ENCODE results near the gene EXOC3L2. TPM values are rescaled to one million over a fixed set of nuclear protein-coding genes. Genes with fewer than 3 reads are reported as not detected.

The EXOC3L2 gene
- total RNA-seq (0.08 and 1.3 TPM in 2 replicates), polyA plus RNA-seq (0.13 TPM in 1 of 2 replicates, not detected in the other)

DNA sequence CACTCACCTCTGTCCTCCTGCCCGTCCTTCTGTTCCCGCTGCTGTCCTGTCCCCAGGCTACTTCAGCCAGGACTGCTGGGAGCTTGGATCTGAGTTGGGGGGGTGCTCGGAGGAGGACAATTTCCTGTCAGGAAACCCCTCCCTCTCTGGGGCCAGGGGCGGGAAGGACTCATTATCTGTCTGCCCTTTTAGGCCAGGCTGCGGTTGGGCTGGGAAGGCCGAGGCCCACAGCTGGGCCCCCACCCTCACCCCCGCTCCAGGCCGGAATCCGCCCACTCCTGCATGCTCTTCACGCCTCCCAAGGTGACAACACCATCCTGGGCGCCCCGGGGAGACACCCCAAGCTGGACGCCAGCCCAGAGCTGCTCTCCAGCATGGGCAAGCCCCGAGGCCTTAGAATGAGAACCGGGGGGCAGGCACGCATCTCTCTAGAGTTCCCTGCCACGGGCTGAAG lies at the start of gene EXOC3L2:
EXOC3L2 (minus strand) TSS at position 74 of the 454 bp plus-strand sequence. CDS start 6,362 bp downstream, outside the sequence.
- Histone ChIP-seq H3K9me3 (ENCODE audit: low read depth) (no peaks in the 10 kb centered on the region), H3K9me2 (replicated peaks; ENCODE audit: insufficient read depth) (no peaks in the 10 kb centered on the region), H3K79me2 (no peaks in the 10 kb centered on the region), H3K36me3 (replicated peaks; ENCODE audit: insufficient read depth, low read depth) (no peaks in the 10 kb centered on the region), H3K4me2 (no peak within 1 kb of the TSS), H3K4me3 (no peak within 1 kb of the TSS), H3K27me3 (no peaks in the 10 kb centered on the region), H3K4me1 (ENCODE audit: insufficient read depth) (peaks cover 1% of the 10 kb centered on the region), H3K27ac (no peak within 1 kb of the TSS), H4K20me1 (ENCODE audit: insufficient read depth, poor library complexity, severe bottlenecking) (no peaks in the 10 kb centered on the region), H2AFZ (no peak within 1 kb of the TSS)
- TF ChIP-seq, protein P1, sequence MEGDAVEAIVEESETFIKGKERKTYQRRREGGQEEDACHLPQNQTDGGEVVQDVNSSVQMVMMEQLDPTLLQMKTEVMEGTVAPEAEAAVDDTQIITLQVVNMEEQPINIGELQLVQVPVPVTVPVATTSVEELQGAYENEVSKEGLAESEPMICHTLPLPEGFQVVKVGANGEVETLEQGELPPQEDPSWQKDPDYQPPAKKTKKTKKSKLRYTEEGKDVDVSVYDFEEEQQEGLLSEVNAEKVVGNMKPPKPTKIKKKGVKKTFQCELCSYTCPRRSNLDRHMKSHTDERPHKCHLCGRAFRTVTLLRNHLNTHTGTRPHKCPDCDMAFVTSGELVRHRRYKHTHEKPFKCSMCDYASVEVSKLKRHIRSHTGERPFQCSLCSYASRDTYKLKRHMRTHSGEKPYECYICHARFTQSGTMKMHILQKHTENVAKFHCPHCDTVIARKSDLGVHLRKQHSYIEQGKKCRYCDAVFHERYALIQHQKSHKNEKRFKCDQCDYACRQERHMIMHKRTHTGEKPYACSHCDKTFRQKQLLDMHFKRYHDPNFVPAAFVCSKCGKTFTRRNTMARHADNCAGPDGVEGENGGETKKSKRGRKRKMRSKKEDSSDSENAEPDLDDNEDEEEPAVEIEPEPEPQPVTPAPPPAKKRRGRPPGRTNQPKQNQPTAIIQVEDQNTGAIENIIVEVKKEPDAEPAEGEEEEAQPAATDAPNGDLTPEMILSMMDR (IDR thresholded peaks at IDR 0.05; ENCODE audit: poor library complexity): no peak
- TF ChIP-seq EZH2 (IDR thresholded peaks at IDR 0.05; ENCODE audit: borderline replicate concordance) (no peak), EZH2phosphoT487 (IDR thresholded peaks at IDR 0.05; ENCODE audit: low read depth, severe bottlenecking, unreplicated experiment) (no peak)
- WGBS (ENCODE audit: low lambda C conversion rate, missing lambda C conversion rate): 66% methylated on average over 16 of the region's 17 CpGs
- no peak for DNase-seq (ENCODE audit: low spot score)

DNA sequence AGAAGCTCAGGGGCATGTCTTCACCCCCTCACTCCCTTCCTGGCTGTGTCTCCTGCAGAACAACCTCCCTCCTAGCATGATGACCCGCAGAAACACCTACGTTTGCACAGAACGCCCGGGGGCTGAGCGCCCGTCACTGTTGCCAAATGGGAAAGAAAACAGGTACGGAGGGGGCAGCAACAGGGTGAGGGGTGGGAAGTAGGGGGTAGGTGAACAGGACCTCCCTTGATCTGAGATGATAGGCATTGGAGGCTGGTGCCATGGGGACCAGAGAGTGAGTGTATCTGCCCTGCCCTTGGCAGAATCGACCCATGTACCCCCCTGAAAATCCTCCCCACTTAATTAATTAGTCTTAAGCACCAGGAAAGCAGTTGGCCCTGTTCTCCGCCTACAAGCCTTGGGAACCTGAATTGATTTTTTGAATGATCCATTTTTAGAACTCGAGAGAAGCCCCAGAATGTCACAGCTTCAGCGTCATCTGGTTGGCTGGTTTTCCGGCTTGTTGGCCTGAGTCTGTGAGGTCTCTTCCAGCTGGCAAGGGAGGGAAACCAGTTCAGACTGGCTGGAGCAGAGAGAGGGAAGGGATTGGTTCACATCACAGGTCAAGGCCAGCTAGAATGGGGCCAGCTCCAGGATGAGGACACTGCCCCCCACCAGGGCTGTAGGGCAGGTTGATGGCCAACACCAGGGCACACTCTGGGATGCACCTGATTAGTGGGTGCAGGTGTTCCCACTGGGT lies 49.3 kb upstream of the EXOC3L2 start:
- H3K9me3 ChIP-seq (ENCODE audit: low read depth): no peaks in the 10 kb centered on the region
- H3K9me2 ChIP-seq (replicated peaks; ENCODE audit: insufficient read depth): no peaks in the 10 kb centered on the region
- H3K4me3 ChIP-seq: no peak overlapping the region
- no peak overlapping the region for H2AFZ ChIP-seq
- no peaks in the 10 kb centered on the region for H4K20me1 ChIP-seq (ENCODE audit: insufficient read depth, poor library complexity, severe bottlenecking)
- TF ChIP-seq EZH2 (IDR thresholded peaks at IDR 0.05; ENCODE audit: borderline replicate concordance): no peak
- TF ChIP-seq EZH2phosphoT487 (IDR thresholded peaks at IDR 0.05; ENCODE audit: low read depth, severe bottlenecking, unreplicated experiment): no peak
- TF ChIP-seq, protein P1 (IDR thresholded peaks at IDR 0.05; ENCODE audit: poor library complexity): no peak
- WGBS (ENCODE audit: low lambda C conversion rate, missing lambda C conversion rate): 96% methylated on average over 12 of the region's 12 CpGs
- H3K79me2 ChIP-seq: no peaks in the 10 kb centered on the region
- H3K4me2 ChIP-seq: no peak overlapping the region
- H3K4me1 ChIP-seq (ENCODE audit: insufficient read depth): no peaks in the 10 kb centered on the region
- peaks cover 4% of the 10 kb centered on the region for H3K36me3 ChIP-seq (replicated peaks; ENCODE audit: insufficient read depth, low read depth)
- no peaks in the 10 kb centered on the region for H3K27me3 ChIP-seq
- no peak for DNase-seq (ENCODE audit: low spot score)
- no peak overlapping the region for H3K27ac ChIP-seq

DNA sequence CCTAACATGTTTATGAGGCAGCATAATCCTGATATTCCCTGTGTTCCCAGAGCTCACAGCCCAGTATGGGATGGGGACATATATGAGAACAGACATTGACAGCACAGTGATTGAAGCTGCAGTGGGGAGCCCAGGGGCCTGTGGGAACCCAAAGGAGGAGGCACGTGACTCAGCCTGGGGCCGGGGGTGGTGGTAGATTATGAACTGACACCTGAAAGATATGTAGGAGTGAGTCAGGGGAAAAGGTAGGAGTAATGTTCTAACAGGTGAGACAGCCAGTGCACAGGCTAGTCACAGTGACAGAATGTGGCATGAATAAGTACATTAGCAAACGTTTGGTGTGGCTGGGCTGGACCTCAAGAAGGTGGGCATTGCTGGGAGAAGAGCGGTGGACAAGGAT lies 48.5 kb upstream of the EXOC3L2 start:
- Histone ChIP-seq H3K4me3 (no peak overlapping the region), H3K36me3 (replicated peaks; ENCODE audit: insufficient read depth, low read depth) (peaks cover 4% of the 10 kb centered on the region), H3K79me2 (no peaks in the 10 kb centered on the region), H3K27ac (no peak overlapping the region), H4K20me1 (ENCODE audit: insufficient read depth, poor library complexity, severe bottlenecking) (no peaks in the 10 kb centered on the region), H2AFZ (no peak overlapping the region), H3K9me3 (ENCODE audit: low read depth) (no peaks in the 10 kb centered on the region), H3K9me2 (replicated peaks; ENCODE audit: insufficient read depth) (no peaks in the 10 kb centered on the region), H3K4me2 (no peak overlapping the region), H3K27me3 (no peaks in the 10 kb centered on the region), H3K4me1 (ENCODE audit: insufficient read depth) (no peaks in the 10 kb centered on the region)
- WGBS (ENCODE audit: low lambda C conversion rate, missing lambda C conversion rate): 81% methylated on average over 4 of the region's 4 CpGs
- no peak for DNase-seq (ENCODE audit: low spot score)
- TF ChIP-seq EZH2phosphoT487 (IDR thresholded peaks at IDR 0.05; ENCODE audit: low read depth, severe bottlenecking, unreplicated experiment): no peak
- TF ChIP-seq, protein P1 (IDR thresholded peaks at IDR 0.05; ENCODE audit: poor library complexity): no peak
- TF ChIP-seq EZH2 (IDR thresholded peaks at IDR 0.05; ENCODE audit: borderline replicate concordance): no peak

Data from hepatocyte (in vitro differentiated cells).